ENCODE measurements around the gene NFIX. TPM values are rescaled to one million over a fixed set of nuclear protein-coding genes. Genes with fewer than 3 reads are reported as not detected.

NFIX gene
- total and polyA plus RNA-seq, 2 of the 13 experiments (the other 11 are each of a cell fraction or from before 2014, with no cell fraction given), result 3.4 to 5.4 TPM

DNA sequence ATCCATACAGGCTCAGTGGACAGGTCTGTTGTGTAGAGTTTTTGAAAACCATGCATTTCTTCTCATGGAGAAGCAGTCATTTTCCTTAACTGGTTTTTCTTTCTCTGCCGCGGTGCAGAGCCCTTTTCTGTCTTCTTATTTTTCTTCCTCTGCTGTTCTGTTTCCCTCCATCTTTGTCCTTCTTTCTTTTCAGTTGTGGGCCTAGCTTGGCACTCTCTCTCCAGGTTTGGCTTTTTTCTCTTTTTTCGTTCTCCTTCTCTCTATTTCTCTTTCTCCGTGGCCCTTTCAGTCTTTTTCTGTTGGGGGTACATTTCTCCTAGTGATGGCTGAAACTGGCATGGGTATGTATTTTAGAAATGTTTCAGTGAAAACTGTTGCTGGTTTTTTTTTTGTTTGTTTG is 24.1 kb downstream of the NFIX start:
- H2AFZ ChIP-seq (ENCODE audit: low read length), result no peak overlapping the region
- peaks cover 57% of the 10 kb centered on the region for H3K4me1 ChIP-seq (ENCODE audit: insufficient read depth, low read length)
- peaks cover 0 to 2% of the 10 kb centered on the region in 2 experiments; a peak in 1 of 5 replicates for H3K36me3 ChIP-seq (replicated peaks in 1 of 2; ENCODE audit: control insufficient read depth in 1 of 2, insufficient read depth in 2 of 2, low read length in 2 of 2)
- FAIRE-seq, result no peak
- POLR2A ChIA-PET, result no interaction called here
- CTCF ChIA-PET (ENCODE audit: low intra/inter-chr PET ratio, low total read pairs), result no interaction called here
- no peak overlapping the region for H3K9ac ChIP-seq (ENCODE audit: insufficient read depth, low read depth, low read length)
- intact Hi-C loops (cut with micrococcal nuclease; ENCODE audit: unreplicated experiment), result no loop called here
- H3K4me2 ChIP-seq (ENCODE audit: low read depth, low read length), result no peak overlapping the region
- no peaks in the 10 kb centered on the region for H3K27me3 ChIP-seq (ENCODE audit: control insufficient read depth in 1 of 2, insufficient read depth in 2 of 2, low read length in 2 of 2)
- H3K27ac ChIP-seq (ENCODE audit: extremely low read length, insufficient read depth, low read length), result no peak overlapping the region
- no peak for ATAC-seq
- no peak overlapping the region for H3K4me3 ChIP-seq (replicated peaks in 1 of 3; ENCODE audit: insufficient read depth in 1 of 3, low read depth in 2 of 3, low read length in 3 of 3)
- H4K20me1 ChIP-seq (ENCODE audit: insufficient read depth, low read length), result no peaks in the 10 kb centered on the region
- no peak for DNase-seq (ENCODE audit: low spot score)
- WGBS (ENCODE audit: low lambda C conversion rate), result 94% methylated on average over 4 of the region's 4 CpGs
- TF ChIP-seq NFKB2 (CRISPR knock-in tag; IDR thresholded peaks at IDR 0.05; ENCODE audit: borderline replicate concordance), result no peak
- TF ChIP-seq ZFP36L2 (CRISPR knock-in tag; IDR thresholded peaks at IDR 0.05), result no peak
- TF ChIP-seq ZNF274 (CRISPR knock-in tag; IDR thresholded peaks at IDR 0.05), result no peak
- no peak for TF ChIP-seq MBD4 (IDR thresholded peaks at IDR 0.05; ENCODE audit: borderline replicate concordance, low read length)
- TF ChIP-seq NR2F6 (IDR thresholded peaks at IDR 0.05), result no peak
- TF ChIP-seq NR2F6 (CRISPR knock-in tag; IDR thresholded peaks at IDR 0.05), result no peak
- TF ChIP-seq, protein P1, sequence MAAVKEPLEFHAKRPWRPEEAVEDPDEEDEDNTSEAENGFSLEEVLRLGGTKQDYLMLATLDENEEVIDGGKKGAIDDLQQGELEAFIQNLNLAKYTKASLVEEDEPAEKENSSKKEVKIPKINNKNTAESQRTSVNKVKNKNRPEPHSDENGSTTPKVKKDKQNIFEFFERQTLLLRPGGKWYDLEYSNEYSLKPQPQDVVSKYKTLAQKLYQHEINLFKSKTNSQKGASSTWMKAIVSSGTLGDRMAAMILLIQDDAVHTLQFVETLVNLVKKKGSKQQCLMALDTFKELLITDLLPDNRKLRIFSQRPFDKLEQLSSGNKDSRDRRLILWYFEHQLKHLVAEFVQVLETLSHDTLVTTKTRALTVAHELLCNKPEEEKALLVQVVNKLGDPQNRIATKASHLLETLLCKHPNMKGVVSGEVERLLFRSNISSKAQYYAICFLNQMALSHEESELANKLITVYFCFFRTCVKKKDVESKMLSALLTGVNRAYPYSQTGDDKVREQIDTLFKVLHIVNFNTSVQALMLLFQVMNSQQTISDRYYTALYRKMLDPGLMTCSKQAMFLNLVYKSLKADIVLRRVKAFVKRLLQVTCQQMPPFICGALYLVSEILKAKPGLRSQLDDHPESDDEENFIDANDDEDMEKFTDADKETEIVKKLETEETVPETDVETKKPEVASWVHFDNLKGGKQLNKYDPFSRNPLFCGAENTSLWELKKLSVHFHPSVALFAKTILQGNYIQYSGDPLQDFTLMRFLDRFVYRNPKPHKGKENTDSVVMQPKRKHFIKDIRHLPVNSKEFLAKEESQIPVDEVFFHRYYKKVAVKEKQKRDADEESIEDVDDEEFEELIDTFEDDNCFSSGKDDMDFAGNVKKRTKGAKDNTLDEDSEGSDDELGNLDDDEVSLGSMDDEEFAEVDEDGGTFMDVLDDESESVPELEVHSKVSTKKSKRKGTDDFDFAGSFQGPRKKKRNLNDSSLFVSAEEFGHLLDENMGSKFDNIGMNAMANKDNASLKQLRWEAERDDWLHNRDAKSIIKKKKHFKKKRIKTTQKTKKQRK (IDR thresholded peaks at IDR 0.05; ENCODE audit: low read length), result no peak
- no peak for TF ChIP-seq MTF1 (CRISPR knock-in tag; IDR thresholded peaks at IDR 0.05)
- TF ChIP-seq ZNF572 (CRISPR knock-in tag; IDR thresholded peaks at IDR 0.05), result no peak
- no peak for TF ChIP-seq ELF4 (CRISPR knock-in tag; IDR thresholded peaks at IDR 0.05; ENCODE audit: borderline replicate concordance)
- no peak for TF ChIP-seq ZNF557 (CRISPR knock-in tag; IDR thresholded peaks at IDR 0.05)
- TF ChIP-seq HMG20B (CRISPR knock-in tag; conservative IDR thresholded peaks at IDR 0.05), result no peak
- TF ChIP-seq KLF9 (CRISPR knock-in tag; IDR thresholded peaks at IDR 0.05; ENCODE audit: low read depth), result no peak
- no peak for TF ChIP-seq RFX3 (CRISPR knock-in tag; IDR thresholded peaks at IDR 0.05)
- TF ChIP-seq KDM5B (CRISPR knock-in tag; IDR thresholded peaks at IDR 0.05; ENCODE audit: borderline replicate concordance), result no peak
- TF ChIP-seq SIX4 (CRISPR knock-in tag; IDR thresholded peaks at IDR 0.05), result no peak
- no peak for TF ChIP-seq ZHX2 (IDR thresholded peaks at IDR 0.05; ENCODE audit: low read depth)
- TF ChIP-seq ZHX2 (CRISPR knock-in tag; IDR thresholded peaks at IDR 0.05; ENCODE audit: borderline replicate concordance), result no peak
- in situ Hi-C loops (cut with HindIII; ENCODE audit: extremely low pct_ligation_motif_present, low pct_unique_long_range_greater_than_20kb), result no loop called here
- H3K79me2 ChIP-seq (ENCODE audit: insufficient read depth, low read length), result peaks cover 38% of the 10 kb centered on the region
- BruUV-seq (replicated peaks), result no TSS peak
- no peaks in the 10 kb centered on the region for H3K9me3 ChIP-seq (ENCODE audit: low read length)
